GM18858 (cell line): ENCODE results near the gene RNF141.

Experiments used
- ATAC-seq: cut with Tn5 transposase; IDR thresholded peaks from one replicate; pipeline ENCODE4 v1.9.1; 2021; ENCODE audit not compliant: unreplicated experiment

RNF141 gene

GRCh38 chr11:10540915-10541560 lies at the start of gene RNF141:
TSS of gene RNF141 (minus strand) at chr11:10541187. CDS start at chr11:10534158, 7,029 bp downstream.
- ATAC-seq, result peak; percentile 91

GRCh38 chr11:10590218-10590915 lies 49.4 kb upstream of the RNF141 start:
- ATAC-seq, result no peak

GRCh38 chr11:10588904-10589303 lies 47.9 kb upstream of the RNF141 start:
- ATAC-seq, result no peak

GRCh38 chr11:10587995-10588394 lies 47.0 kb upstream of the RNF141 start:
- no peak for ATAC-seq

GRCh38 chr11:10587388-10587787 lies 46.4 kb upstream of the RNF141 start:
- no peak for ATAC-seq

GRCh38 chr11:10584071-10584501 lies 43.1 kb upstream of the RNF141 start:
- no peak for ATAC-seq

- ATAC-seq, result no peak
Measured at GRCh38 chr11:10581481-10582019, 40.6 kb upstream of the RNF141 start.

GRCh38 chr11:10580623-10581022 lies 39.6 kb upstream of the RNF141 start:
- ATAC-seq, result no peak

GRCh38 chr11:10579700-10580099 lies 38.7 kb upstream of the RNF141 start:
- ATAC-seq, result no peak

- no peak for ATAC-seq
Measured at GRCh38 chr11:10576035-10576398, 35.0 kb upstream of the RNF141 start.

- no peak for ATAC-seq
Measured at GRCh38 chr11:10575346-10576034, 34.5 kb upstream of the RNF141 start.

GRCh38 chr11:10573556-10573955 lies 32.6 kb upstream of the RNF141 start:
- ATAC-seq, result no peak

- ATAC-seq, result no peak
Measured at GRCh38 chr11:10573028-10573427, 32.0 kb upstream of the RNF141 start.

GRCh38 chr11:10572533-10572932 lies 31.5 kb upstream of the RNF141 start:
- no peak for ATAC-seq

GRCh38 chr11:10568486-10568941 lies 27.5 kb upstream of the RNF141 start, which contains the start of gene LYVE1:
TSS of gene LYVE1 (minus strand) at chr11:10568665. CDS start at chr11:10568532, 133 bp downstream.
- ATAC-seq, result no peak

- ATAC-seq, result no peak
Measured at GRCh38 chr11:10567446-10567845, 26.5 kb upstream of the RNF141 start.

- no peak for ATAC-seq
Measured at GRCh38 chr11:10566257-10566957, 25.4 kb upstream of the RNF141 start.

GRCh38 chr11:10565493-10565892 lies 24.5 kb upstream of the RNF141 start:
- ATAC-seq, result no peak

GRCh38 chr11:10564696-10565318 lies 23.8 kb upstream of the RNF141 start:
- ATAC-seq, result no peak

GRCh38 chr11:10564030-10564429 lies 23.0 kb upstream of the RNF141 start:
- ATAC-seq, result no peak

- no peak for ATAC-seq
Measured at GRCh38 chr11:10561947-10562346, 21.0 kb upstream of the RNF141 start.
